Spinal cord (tissue), 10 donors: Measurements from ENCODE around the gene C17orf75. TPM values are rescaled to one million over a fixed set of nuclear protein-coding genes. Genes with fewer than 3 reads are reported as not detected.

Source experiments
- DNase-seq, 6 donors: peaks; one replicate each; pipeline versions ENCODE4 v3.0.0 to v3.0.0-alpha.2; 2013 to 2015; ENCODE audit warnings: low spot score in 6 of 6, low read depth in 4 of 6
- H3K27ac ChIP-seq: one replicate; pipeline ENCODE4 v1.5.1; 2013; ENCODE audit warnings: low read depth, low read length, control low read depth
- H3K27me3 ChIP-seq: one replicate; pipeline ENCODE4 v1.6.1; 2013; ENCODE audit warnings: low read length; ENCODE audit not compliant: control insufficient read depth, insufficient read depth
- H3K36me3 ChIP-seq: one replicate; pipeline ENCODE4 v1.6.1; 2013; ENCODE audit warnings: low read length; ENCODE audit not compliant: control insufficient read depth, insufficient read depth
- H3K4me1 ChIP-seq: one replicate; pipeline ENCODE4 v1.6.1; 2013; ENCODE audit warnings: low read length; ENCODE audit not compliant: control insufficient read depth, insufficient read depth
- H3K4me3 ChIP-seq: one replicate; pipeline ENCODE4 v1.5.1; 2013; ENCODE audit warnings: low read depth, low read length, control low read depth
- H3K9me3 ChIP-seq: one replicate; pipeline ENCODE4 v1.6.1; 2013; ENCODE audit warnings: low read length; ENCODE audit not compliant: control insufficient read depth, insufficient read depth
- WGBS: methylation state at CpG from one replicate; pipeline ENCODE4 v1.1.5; 2013; ENCODE audit warnings: missing lambda C conversion rate; ENCODE audit not compliant: insufficient coverage; 5-methylcytosine and 5-hydroxymethylcytosine counted together
- polyA plus RNA-seq, 2 donors: library from polyadenylated mRNA; unstranded; fragments of 120-200 nt; gene quantifications; one replicate each; pipeline ENCODE4 v1.2.1, GENCODE V29; 2013; ENCODE audit not compliant: insufficient read length in 2 of 2
- total RNA-seq, 2 donors: library from RNA; depleted of rRNA in 1 of 2; stranded (reverse); fragments of 120-200 nt in 1 of 2; fragments of >200 nt in 1 of 2; gene quantifications; one replicate each; pipeline versions ENCODE4 v1.2.3 to v1.2.4, GENCODE V29; 2013 to 2014
- donor health status: healthy.

C17orf75 gene
- total and polyA plus RNA-seq, 4 donors, result 34.7 to 50.8 (median 43.3) TPM

GRCh38 chr17:32349503-32349853 lies 7.5 kb upstream of the C17orf75 start:
- peaks cover 25% of the 10 kb centered on the region for H3K4me1 ChIP-seq
- H3K36me3 ChIP-seq, result peaks cover 6% of the 10 kb centered on the region
- WGBS, result 13% methylated on average over 13 of the region's 15 CpGs
- H3K27me3 ChIP-seq, result no peaks in the 10 kb centered on the region
- peak in 1 of 6 donors; percentile 50 for DNase-seq
- H3K4me3 ChIP-seq, result peak overlapping the region; percentile 99
- peak overlapping the region; percentile 99 for H3K27ac ChIP-seq
- no peaks in the 10 kb centered on the region for H3K9me3 ChIP-seq

GRCh38 chr17:32348483-32348800 lies 6.5 kb upstream of the C17orf75 start:
- WGBS, result 100% methylated on average over 1 of the region's 2 CpGs
- no peak overlapping the region for H3K4me3 ChIP-seq

GRCh38 chr17:32345951-32346600 lies 4.1 kb upstream of the C17orf75 start:
- 91% methylated on average over 10 of the region's 11 CpGs for WGBS
- no peaks in the 10 kb centered on the region for H3K36me3 ChIP-seq
- no peak for DNase-seq

More at GRCh38 chr17:32348483-32348800, 6.5 kb upstream of the C17orf75 start:
- no peak for DNase-seq
- Histone ChIP-seq H3K27me3 (no peaks in the 10 kb centered on the region), H3K27ac (no peak overlapping the region), H3K9me3 (no peaks in the 10 kb centered on the region), H3K36me3 (no peaks in the 10 kb centered on the region), H3K4me1 (peaks cover 20% of the 10 kb centered on the region)

GRCh38 chr17:32342603-32343325 lies 791 bp upstream of the C17orf75 start:
- peak overlapping the region; percentile 85 for H3K27ac ChIP-seq
- 60% methylated on average over 8 of the region's 14 CpGs for WGBS

More at GRCh38 chr17:32345951-32346600, 4.1 kb upstream of the C17orf75 start:
- no peak overlapping the region for H3K4me3 ChIP-seq
- peaks cover 19% of the 10 kb centered on the region for H3K4me1 ChIP-seq
- no peak overlapping the region for H3K27ac ChIP-seq
- H3K9me3 ChIP-seq, result no peaks in the 10 kb centered on the region
- no peaks in the 10 kb centered on the region for H3K27me3 ChIP-seq

GRCh38 chr17:32341141-32341856 lies 674 bp downstream of the C17orf75 start:
- Histone ChIP-seq H3K9me3 (no peaks in the 10 kb centered on the region), H3K27me3 (no peaks in the 10 kb centered on the region), H3K27ac (peak overlapping the region; percentile 48), H3K4me1 (peaks cover 12% of the 10 kb centered on the region), H3K4me3 (peak overlapping the region; percentile 67), H3K36me3 (peaks cover 18% of the 10 kb centered on the region)
- WGBS, result 3% methylated on average over 8 of the region's 13 CpGs
- peak in 2 of 6 donors; percentile 67 to 79 for DNase-seq

More at GRCh38 chr17:32342603-32343325, 791 bp upstream of the C17orf75 start:
- Histone ChIP-seq H3K27me3 (no peaks in the 10 kb centered on the region), H3K4me3 (peak overlapping the region; percentile 67), H3K36me3 (peaks cover 6% of the 10 kb centered on the region), H3K4me1 (peaks cover 12% of the 10 kb centered on the region), H3K9me3 (no peaks in the 10 kb centered on the region)
- no peak for DNase-seq

GRCh38 chr17:32335687-32336086 lies 6.3 kb downstream of the C17orf75 start:
- WGBS, result no CpG with 5 or more reads among the region's 4 CpGs
- Histone ChIP-seq H3K4me1 (peaks cover 2% of the 10 kb centered on the region), H3K4me3 (no peak overlapping the region), H3K36me3 (peaks cover 29% of the 10 kb centered on the region), H3K27me3 (no peaks in the 10 kb centered on the region), H3K9me3 (no peaks in the 10 kb centered on the region), H3K27ac (no peak overlapping the region)
- DNase-seq, result peak in 1 of 6 donors; percentile 86

- Histone ChIP-seq H3K4me1 (no peaks in the 10 kb centered on the region), H3K36me3 (peaks cover 29% of the 10 kb centered on the region), H3K27me3 (no peaks in the 10 kb centered on the region), H3K9me3 (no peaks in the 10 kb centered on the region), H3K27ac (no peak overlapping the region), H3K4me3 (no peak overlapping the region)
- no peak for DNase-seq
Measured at GRCh38 chr17:32335046-32335445, 6.9 kb downstream of the C17orf75 start.

GRCh38 chr17:32333187-32333586 lies 8.8 kb downstream of the C17orf75 start:
- Histone ChIP-seq H3K27me3 (no peaks in the 10 kb centered on the region), H3K36me3 (peaks cover 27% of the 10 kb centered on the region)

GRCh38 chr17:32331243-32332040 lies 10.5 kb downstream of the C17orf75 start:
- Histone ChIP-seq H3K4me3 (no peak overlapping the region), H3K4me1 (no peaks in the 10 kb centered on the region), H3K36me3 (peaks cover 12% of the 10 kb centered on the region), H3K9me3 (no peaks in the 10 kb centered on the region), H3K27ac (no peak overlapping the region), H3K27me3 (no peaks in the 10 kb centered on the region)
- 80% methylated on average over 1 of the region's 3 CpGs for WGBS
- DNase-seq, result no peak

More at GRCh38 chr17:32333187-32333586, 8.8 kb downstream of the C17orf75 start:
- no peaks in the 10 kb centered on the region for H3K9me3 ChIP-seq
- no peak overlapping the region for H3K4me3 ChIP-seq
- H3K27ac ChIP-seq, result no peak overlapping the region
- no peak for DNase-seq
- no CpG with 5 or more reads among the region's 2 CpGs for WGBS
- H3K4me1 ChIP-seq, result no peaks in the 10 kb centered on the region
